Measurements from ENCODE around the gene MICAL3. TPM values are rescaled to one million over a fixed set of nuclear protein-coding genes. Genes with fewer than 3 reads are reported as not detected.

The MICAL3 gene
- total RNA-seq, 4 donors from 2014 or later = 15.8 to 45.4 (median 31.6) TPM

DNA sequence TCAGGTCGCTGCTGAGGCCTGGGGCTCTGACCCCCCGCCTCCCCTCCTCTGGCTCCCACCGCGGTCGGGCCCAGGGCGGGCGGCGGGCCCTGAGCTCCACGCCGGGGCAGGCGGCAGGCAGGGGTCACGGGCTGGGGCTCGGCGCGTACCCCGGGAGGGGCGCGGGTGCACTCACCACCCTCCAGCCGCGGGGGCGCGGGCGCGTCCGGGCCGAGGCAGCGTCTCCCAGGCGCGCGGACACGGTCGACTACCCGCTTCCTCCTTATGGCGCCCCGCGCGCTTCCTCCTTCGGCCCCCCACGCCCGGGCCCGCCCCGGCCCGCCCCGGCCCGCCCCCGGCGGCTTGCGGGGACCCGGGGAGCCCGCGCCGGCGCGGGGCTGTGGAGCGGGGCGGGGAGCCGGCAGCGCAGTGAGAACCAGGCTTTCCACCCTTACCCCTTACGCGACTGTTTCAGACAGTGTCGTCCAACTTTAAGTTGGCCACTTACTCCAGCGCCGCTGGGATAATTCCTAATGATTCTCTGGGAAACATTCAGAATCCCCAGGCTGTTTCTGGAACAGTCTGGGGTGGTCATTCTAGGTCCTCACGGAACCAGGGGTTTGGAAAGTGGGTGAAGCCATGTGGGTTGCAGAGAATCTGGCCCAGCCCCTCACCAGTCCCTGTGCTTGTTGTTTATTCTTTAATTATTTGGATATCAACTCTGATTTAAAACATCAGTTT is 250.0 kb downstream of the MICAL3 start, which contains the start of gene BID:
TSS of gene BID (minus strand) at position 264 of the 720 bp plus-strand sequence. CDS start 24,353 bp downstream, outside the sequence.
- TF ChIP-seq, protein P1, sequence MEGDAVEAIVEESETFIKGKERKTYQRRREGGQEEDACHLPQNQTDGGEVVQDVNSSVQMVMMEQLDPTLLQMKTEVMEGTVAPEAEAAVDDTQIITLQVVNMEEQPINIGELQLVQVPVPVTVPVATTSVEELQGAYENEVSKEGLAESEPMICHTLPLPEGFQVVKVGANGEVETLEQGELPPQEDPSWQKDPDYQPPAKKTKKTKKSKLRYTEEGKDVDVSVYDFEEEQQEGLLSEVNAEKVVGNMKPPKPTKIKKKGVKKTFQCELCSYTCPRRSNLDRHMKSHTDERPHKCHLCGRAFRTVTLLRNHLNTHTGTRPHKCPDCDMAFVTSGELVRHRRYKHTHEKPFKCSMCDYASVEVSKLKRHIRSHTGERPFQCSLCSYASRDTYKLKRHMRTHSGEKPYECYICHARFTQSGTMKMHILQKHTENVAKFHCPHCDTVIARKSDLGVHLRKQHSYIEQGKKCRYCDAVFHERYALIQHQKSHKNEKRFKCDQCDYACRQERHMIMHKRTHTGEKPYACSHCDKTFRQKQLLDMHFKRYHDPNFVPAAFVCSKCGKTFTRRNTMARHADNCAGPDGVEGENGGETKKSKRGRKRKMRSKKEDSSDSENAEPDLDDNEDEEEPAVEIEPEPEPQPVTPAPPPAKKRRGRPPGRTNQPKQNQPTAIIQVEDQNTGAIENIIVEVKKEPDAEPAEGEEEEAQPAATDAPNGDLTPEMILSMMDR (IDR thresholded peaks at IDR 0.05; ENCODE audit: low read depth) = no peak

DNA sequence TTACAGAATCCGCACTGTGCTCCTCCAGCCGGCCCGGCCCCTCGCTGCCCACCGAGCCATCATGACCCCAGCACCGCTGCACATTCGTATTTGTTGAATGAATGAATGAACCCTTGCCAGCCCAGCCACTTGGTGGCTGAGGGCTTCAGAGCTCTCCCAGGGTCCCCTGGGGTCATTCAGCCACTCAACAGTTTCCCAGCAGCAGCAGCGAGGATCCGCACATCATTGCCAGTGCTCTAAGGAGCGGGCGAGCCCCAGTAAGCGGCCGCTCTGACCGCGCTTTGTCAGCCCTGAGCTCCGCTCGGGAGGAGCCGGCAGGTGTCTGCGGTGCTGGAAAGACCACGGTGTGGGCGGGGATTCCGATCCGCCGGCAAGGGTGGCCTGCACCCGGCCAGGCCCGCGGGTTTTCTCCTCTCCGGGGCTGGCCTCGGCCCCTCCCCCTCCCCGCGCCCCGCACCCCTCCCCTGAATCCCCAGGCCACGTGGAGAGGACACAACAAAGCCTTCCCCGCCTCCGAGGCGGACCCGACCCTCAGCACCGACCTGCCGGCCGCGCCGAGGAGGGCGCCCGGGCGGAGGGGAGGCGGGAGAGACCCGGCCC is 250.7 kb downstream of the MICAL3 start:
- TF ChIP-seq, protein P1 (IDR thresholded peaks at IDR 0.05; ENCODE audit: low read depth) = no peak

DNA sequence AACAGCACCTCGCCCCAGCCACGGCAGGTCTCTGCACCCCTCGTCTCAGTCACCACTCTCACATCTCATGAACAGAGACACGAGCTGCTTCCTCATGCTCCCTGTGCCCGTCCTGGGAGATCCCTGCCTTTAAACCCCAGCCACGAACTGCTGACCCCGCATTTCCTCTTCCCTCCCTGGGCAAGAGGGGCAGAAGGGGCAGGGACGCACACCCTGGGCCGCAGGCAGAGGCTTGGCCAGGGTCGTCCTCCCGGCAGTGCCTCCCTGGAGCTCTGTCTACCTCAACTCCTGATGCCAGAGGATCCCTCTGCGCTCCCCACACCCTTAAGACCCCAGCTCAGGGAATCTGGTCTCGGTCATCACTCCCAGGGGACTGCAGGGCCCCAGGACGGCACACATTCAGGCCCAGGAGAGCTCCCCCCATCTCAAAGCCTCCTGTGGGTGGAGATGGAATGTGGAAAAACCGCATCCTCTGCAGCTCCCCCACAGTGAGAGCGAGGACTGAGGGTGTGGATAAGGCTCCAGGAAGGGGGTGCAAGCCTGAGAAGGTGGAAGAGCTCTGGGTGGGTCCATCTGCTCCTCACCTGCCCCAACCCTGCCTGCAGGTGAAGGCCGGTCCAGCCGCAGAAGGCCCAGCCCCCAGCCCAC is 251.3 kb downstream of the MICAL3 start:
- TF ChIP-seq, protein P1 (IDR thresholded peaks at IDR 0.05; ENCODE audit: low read depth) = no peak

DNA sequence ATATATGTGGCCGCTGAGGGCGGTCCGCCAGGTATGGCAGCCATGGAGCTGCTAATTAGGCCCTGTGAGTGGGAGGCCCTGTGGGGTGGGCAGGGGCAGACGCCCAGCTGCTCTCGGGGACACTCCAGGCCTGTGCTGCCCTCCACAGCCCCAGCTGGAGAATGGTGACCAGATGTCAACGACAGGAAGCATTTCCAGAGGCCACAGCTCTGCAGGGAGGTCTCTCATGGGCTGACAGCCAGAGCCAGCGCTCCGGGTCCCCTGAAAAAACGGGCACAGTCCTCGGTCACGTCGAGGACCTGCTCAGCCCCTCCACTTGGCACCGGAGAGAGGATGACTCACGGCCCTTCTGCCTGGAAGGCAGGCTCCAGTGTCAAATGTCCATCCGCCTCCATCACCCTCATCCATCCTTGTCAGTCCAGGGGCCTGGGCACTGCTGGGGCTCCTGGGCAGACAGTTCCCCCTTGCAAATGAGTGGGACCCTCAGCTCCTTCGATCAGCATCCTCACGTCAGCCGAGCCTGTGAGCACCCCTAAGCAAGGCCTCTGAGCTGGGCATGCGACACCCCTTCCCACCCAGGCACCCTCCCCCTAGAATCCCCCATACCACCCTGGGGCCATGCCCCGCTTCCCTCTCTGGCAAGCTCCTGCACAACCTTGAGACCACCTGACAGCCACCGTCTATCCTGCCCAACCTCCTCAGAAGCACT is 252.0 kb downstream of the MICAL3 start:
- TF ChIP-seq, protein P1 (IDR thresholded peaks at IDR 0.05; ENCODE audit: low read depth) = no peak

DNA sequence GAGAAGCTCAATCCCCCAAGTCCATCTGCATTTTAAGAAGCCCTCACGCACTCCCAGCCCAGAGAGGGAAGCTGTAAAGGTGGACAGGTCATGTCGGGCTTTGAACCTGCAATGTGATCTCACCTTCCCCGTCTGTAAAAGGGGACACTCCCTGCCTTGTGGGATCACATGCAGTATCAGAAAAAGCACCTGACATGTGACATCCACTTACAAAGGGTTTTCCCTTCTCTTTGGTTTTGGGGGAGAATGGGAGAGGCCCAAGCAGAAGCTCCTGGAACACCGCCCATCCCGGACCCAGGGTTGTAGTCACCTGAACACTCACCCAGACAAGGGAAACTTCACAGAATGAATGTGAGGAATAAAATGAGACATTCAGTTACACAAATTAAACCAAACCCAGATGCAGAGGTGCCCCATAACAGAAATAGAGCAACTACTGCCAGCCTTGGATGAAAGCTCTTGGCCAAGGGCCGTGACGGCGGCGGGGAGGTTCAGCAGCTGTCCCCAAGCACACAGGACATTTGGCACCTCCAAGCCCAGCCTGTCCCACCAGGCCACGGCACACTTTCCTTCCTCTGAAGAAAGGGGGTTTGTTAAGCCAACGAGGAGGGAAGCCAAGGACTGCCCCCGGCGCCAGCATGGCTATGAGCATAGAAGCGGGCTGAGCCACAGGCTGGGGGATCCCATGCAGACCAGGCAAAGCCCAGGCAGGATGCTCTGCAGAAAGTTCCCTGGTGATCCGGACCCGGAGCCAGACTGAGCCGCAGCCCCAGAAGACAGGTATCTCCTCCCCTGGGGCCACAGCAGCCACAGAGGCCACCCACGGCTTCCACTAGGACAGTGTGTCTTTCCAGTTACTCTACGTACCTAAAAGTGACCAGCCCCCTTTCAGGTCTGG is 253.9 kb downstream of the MICAL3 start:
- TF ChIP-seq, protein P1 (IDR thresholded peaks at IDR 0.05; ENCODE audit: low read depth) = no peak

DNA sequence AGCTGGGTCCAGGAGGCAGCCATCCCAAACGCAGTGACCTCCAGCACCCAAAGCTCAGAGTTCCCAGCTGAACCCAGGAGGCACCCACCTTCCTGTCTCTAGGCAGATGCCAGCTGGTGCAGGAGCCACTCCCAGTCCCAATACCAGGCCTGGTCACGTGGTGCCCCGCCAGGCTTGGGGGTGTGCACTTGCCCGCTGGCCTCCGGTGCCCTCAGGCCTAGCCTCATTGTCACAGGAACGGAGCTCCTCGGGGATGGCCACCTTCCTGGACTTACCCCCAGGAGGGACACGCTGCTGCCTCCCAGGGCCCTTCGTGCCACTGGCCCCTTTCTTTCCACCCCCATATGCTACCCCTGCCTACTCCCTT is 254.7 kb downstream of the MICAL3 start:
- TF ChIP-seq, protein P1 (IDR thresholded peaks at IDR 0.05; ENCODE audit: low read depth) = no peak

Measured in subcutaneous adipose tissue (tissue), 4 donors.